Measurements from ENCODE around the gene GRK4.

Gene GRK4

DNA sequence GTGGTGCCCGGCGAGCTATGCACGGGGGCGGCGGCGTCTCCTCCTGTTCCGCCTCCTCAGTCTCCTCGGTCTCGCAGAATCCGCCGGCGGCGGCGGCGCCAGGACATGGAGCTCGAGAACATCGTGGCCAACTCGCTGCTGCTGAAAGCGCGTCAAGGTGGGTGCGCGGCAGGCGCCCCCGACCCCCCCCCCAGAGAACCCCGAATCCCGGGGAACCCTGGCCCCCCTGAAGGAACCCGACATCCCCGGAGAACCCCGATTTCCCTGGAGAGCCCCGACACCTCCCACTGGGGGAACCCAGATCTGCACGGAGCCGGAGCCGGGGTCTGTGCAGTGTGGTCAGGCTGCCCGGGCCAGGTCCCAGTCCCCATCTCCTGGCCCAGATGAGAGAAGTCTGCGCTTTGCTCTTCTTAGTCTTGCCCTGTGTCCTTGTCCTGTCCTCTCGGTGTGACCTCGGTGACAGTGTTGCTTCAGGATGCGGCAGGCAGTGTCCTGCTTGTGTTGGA lies 648 bp downstream of the GRK4 start:
- TF ChIP-seq MYC (IDR thresholded peaks at IDR 0.05; ENCODE audit: low read depth, low read length) (peak; percentile 24; the same call in 1 of the 2 replicates), POLR2A (IDR thresholded peaks at IDR 0.05; ENCODE audit: extremely low read depth, insufficient read length) (no peak)
- TF ChIP-seq, protein P1, sequence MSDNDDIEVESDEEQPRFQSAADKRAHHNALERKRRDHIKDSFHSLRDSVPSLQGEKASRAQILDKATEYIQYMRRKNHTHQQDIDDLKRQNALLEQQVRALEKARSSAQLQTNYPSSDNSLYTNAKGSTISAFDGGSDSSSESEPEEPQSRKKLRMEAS (IDR thresholded peaks at IDR 0.05; ENCODE audit: low read depth, low read length): 0 out of 2 replicates have a peak, but pooled peaks have one; percentile 44
- TF ChIP-seq, protein P2, sequence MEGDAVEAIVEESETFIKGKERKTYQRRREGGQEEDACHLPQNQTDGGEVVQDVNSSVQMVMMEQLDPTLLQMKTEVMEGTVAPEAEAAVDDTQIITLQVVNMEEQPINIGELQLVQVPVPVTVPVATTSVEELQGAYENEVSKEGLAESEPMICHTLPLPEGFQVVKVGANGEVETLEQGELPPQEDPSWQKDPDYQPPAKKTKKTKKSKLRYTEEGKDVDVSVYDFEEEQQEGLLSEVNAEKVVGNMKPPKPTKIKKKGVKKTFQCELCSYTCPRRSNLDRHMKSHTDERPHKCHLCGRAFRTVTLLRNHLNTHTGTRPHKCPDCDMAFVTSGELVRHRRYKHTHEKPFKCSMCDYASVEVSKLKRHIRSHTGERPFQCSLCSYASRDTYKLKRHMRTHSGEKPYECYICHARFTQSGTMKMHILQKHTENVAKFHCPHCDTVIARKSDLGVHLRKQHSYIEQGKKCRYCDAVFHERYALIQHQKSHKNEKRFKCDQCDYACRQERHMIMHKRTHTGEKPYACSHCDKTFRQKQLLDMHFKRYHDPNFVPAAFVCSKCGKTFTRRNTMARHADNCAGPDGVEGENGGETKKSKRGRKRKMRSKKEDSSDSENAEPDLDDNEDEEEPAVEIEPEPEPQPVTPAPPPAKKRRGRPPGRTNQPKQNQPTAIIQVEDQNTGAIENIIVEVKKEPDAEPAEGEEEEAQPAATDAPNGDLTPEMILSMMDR (IDR thresholded peaks at IDR 0.05; ENCODE audit: low read depth, low read length): no peak
- H3K4me3 ChIP-seq (ENCODE audit: low read depth, low read length): peak overlapping the region; percentile 81
- peak; percentile 49 for DNase-seq (ENCODE audit: low read depth)

DNA sequence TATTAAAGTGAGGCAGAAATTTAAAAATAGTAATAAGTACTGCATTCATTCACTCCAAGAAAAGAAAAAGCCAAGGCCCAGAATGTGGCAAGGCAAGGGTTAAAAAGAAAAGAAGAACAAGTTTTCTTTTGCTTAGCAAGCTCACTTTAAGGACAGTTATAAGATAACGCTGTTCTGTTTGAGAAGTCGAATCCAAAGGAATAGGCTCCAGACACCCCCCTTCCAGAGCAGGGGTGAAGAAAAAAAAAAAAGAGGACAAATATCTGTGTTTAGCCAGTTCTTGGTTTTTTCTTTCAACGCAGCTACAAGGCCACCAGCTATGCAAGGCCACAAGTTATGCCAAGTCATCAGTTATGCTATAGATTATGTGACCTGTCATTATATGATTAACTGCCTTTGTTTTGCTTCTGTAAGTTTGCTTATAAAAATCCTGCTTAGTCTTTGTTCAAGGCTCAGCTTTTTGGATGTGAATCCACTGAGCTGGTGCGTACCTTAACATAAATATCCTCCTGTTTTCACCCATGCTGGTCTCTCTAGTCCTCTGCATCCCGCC lies 1.4 kb downstream of the GRK4 start:
- TF ChIP-seq, protein P2 (IDR thresholded peaks at IDR 0.05; ENCODE audit: low read depth, low read length): no peak
- TF ChIP-seq POLR2A (IDR thresholded peaks at IDR 0.05; ENCODE audit: extremely low read depth, insufficient read length) (no peak), MYC (IDR thresholded peaks at IDR 0.05; ENCODE audit: low read depth, low read length) (no peak)
- TF ChIP-seq, protein P1 (IDR thresholded peaks at IDR 0.05; ENCODE audit: low read depth, low read length): no peak
- H3K4me3 ChIP-seq (ENCODE audit: low read depth, low read length): peak overlapping the region; percentile 81
- DNase-seq (ENCODE audit: low read depth): no peak

DNA sequence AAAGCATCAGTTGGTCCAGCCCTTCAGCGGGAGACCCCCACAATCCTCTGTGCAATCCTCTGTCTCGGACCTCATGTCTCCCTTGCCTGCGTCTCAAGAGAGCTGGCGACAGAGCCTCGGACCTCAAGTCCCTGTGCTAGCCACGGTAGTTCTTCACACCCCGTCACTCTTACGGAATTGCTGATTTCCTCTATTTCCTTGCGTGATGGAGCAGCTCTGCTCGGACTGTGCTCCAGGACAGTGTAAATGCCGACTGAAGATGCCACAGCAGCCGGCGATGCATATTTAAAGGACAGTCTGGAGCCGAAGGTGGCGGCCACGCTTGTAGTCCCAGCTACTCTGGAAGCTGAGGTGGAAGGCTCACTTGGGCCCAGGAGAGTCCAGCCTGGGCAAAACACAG lies 1.9 kb downstream of the GRK4 start:
- TF ChIP-seq, protein P2 (IDR thresholded peaks at IDR 0.05; ENCODE audit: low read depth, low read length): no peak
- TF ChIP-seq, protein P1 (IDR thresholded peaks at IDR 0.05; ENCODE audit: low read depth, low read length): no peak
- TF ChIP-seq MYC (IDR thresholded peaks at IDR 0.05; ENCODE audit: low read depth, low read length): no peak
- TF ChIP-seq POLR2A (IDR thresholded peaks at IDR 0.05; ENCODE audit: extremely low read depth, insufficient read length): no peak
- no peak for DNase-seq (ENCODE audit: low read depth)
- H3K4me3 ChIP-seq (ENCODE audit: low read depth, low read length): peak overlapping the region; percentile 81

DNA sequence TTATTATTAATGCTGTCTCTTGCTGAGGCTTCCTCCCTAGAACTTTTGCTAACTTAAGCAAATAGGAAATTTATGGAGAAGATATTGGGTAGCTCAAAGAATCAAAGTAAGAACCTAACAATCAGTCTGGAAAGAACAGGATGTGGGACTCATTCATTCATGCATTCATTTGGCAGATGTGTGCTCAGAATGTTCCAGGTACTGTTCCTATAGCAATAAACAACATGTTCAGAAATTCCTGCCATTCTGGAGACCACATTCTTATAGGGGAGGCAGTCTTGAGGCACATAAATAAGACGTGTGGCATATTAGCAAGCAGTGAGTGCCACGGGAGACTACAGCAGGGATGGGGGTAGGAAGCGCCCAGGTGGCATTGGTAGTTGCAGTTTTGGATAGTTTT lies 5.0 kb downstream of the GRK4 start:
- no peak for DNase-seq (ENCODE audit: low read depth)
- TF ChIP-seq, protein P1 (IDR thresholded peaks at IDR 0.05; ENCODE audit: low read depth, low read length): no peak
- TF ChIP-seq POLR2A (IDR thresholded peaks at IDR 0.05; ENCODE audit: extremely low read depth, insufficient read length) (no peak), MYC (IDR thresholded peaks at IDR 0.05; ENCODE audit: low read depth, low read length) (no peak)
- TF ChIP-seq, protein P2 (IDR thresholded peaks at IDR 0.05; ENCODE audit: low read depth, low read length): no peak
- no peak overlapping the region for H3K4me3 ChIP-seq (ENCODE audit: low read depth, low read length)

DNA sequence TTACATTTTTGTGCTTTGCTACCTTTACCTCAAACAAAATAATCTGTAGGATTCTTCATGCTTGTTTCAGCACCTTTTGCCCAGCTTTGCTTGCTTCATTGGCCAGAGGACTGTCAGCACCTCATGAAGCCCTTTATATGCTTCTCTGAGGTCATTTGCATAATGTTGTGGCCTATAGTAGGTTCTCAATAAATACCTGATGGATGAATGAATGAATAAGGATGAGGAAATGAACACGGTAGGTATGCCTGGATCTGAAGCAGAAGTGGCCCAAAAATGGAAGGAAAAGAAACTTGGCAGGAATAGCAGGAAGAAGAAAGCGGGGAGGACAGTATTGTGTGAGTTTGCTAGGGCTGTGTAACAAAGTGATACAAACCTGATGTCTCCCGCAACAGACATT lies 7.9 kb downstream of the GRK4 start:
- TF ChIP-seq, protein P2 (IDR thresholded peaks at IDR 0.05; ENCODE audit: low read depth, low read length): no peak
- TF ChIP-seq MYC (IDR thresholded peaks at IDR 0.05; ENCODE audit: low read depth, low read length) (no peak), POLR2A (IDR thresholded peaks at IDR 0.05; ENCODE audit: extremely low read depth, insufficient read length) (no peak)
- TF ChIP-seq, protein P1 (IDR thresholded peaks at IDR 0.05; ENCODE audit: low read depth, low read length): no peak
- no peak overlapping the region for H3K4me3 ChIP-seq (ENCODE audit: low read depth, low read length)
- no peak for DNase-seq (ENCODE audit: low read depth)

Measured in NB4 (cell line).